Activated naive CD8-positive, alpha-beta T cell treated with anti-CD3 and anti-CD28 coated beads for 36 hours (primary cell): ENCODE data around the gene ADAR. TPM values are rescaled to one million over a fixed set of nuclear protein-coding genes. Genes with fewer than 3 reads are reported as not detected.

Experiments used
- DNase-seq: peaks from one replicate; pipeline ENCODE4 v3.0.0; 2021
- H3K27ac Mint-ChIP-seq: one replicate; pipeline ENCODE4 v1.8.0; 2022; ENCODE audit warnings: mild to moderate bottlenecking, moderate library complexity, mixed read lengths
- H3K27me3 Mint-ChIP-seq: one replicate; pipeline ENCODE4 v1.8.0; 2022; ENCODE audit warnings: mild to moderate bottlenecking, mixed read lengths
- H3K36me3 Mint-ChIP-seq: one replicate; pipeline ENCODE4 v1.8.0; 2021; ENCODE audit warnings: mild to moderate bottlenecking, mixed read lengths
- H3K4me1 Mint-ChIP-seq: one replicate; pipeline ENCODE4 v1.8.0; 2021; ENCODE audit warnings: mixed read lengths
- H3K4me3 Mint-ChIP-seq: one replicate; pipeline ENCODE4 v1.8.0; 2022; ENCODE audit warnings: mild to moderate bottlenecking, moderate library complexity, mixed read lengths
- H3K9me3 Mint-ChIP-seq: one replicate; pipeline ENCODE4 v1.8.0; 2022; ENCODE audit warnings: mixed read lengths
- total RNA-seq, 2 experiments: library from RNA; stranded (reverse); gene quantifications; one replicate each; pipeline ENCODE4 v1.2.3, GENCODE V29; 2021

Gene ADAR
- total RNA-seq, 2 experiments from 2014 or later, result 256 TPM

- H3K4me1 Mint-ChIP-seq, result peaks cover 70% of the 10 kb centered on the region
- peak overlapping the region; percentile 91 for H3K4me3 Mint-ChIP-seq
- H3K9me3 Mint-ChIP-seq, result no peaks in the 10 kb centered on the region
- H3K27me3 Mint-ChIP-seq, result no peaks in the 10 kb centered on the region
- peaks cover 41% of the 10 kb centered on the region for H3K36me3 Mint-ChIP-seq
- no peak for DNase-seq
- peak overlapping the region; percentile 97 for H3K27ac Mint-ChIP-seq
Observed at GRCh38 chr1:154607106-154607608, 829 bp downstream of the ADAR start.

- no peaks in the 10 kb centered on the region for H3K9me3 Mint-ChIP-seq
- H3K27me3 Mint-ChIP-seq, result no peaks in the 10 kb centered on the region
- no peak overlapping the region for H3K4me3 Mint-ChIP-seq
- H3K4me1 Mint-ChIP-seq, result peaks cover 68% of the 10 kb centered on the region
- H3K36me3 Mint-ChIP-seq, result peaks cover 44% of the 10 kb centered on the region
- H3K27ac Mint-ChIP-seq, result peak overlapping the region; percentile 60
- no peak for DNase-seq
Observed at GRCh38 chr1:154605534-154605933, 2.5 kb downstream of the ADAR start.

- no peaks in the 10 kb centered on the region for H3K9me3 Mint-ChIP-seq
- no peak overlapping the region for H3K4me3 Mint-ChIP-seq
- no peak for DNase-seq
- peaks cover 46% of the 10 kb centered on the region for H3K36me3 Mint-ChIP-seq
- no peaks in the 10 kb centered on the region for H3K27me3 Mint-ChIP-seq
- H3K4me1 Mint-ChIP-seq, result peaks cover 66% of the 10 kb centered on the region
- peak overlapping the region; percentile 64 for H3K27ac Mint-ChIP-seq
Observed at GRCh38 chr1:154603317-154603716, 4.7 kb downstream of the ADAR start.

- DNase-seq, result no peak
- Mint-ChIP-seq H3K27me3 (no peaks in the 10 kb centered on the region), H3K27ac (peak overlapping the region; percentile 46), H3K4me1 (peaks cover 49% of the 10 kb centered on the region), H3K36me3 (peaks cover 41% of the 10 kb centered on the region), H3K4me3 (no peak overlapping the region), H3K9me3 (no peaks in the 10 kb centered on the region)
Observed at GRCh38 chr1:154599658-154600057, 8.3 kb downstream of the ADAR start.

GRCh38 chr1:154598871-154599635, 8.9 kb downstream of the ADAR start:
- Mint-ChIP-seq H3K27me3 (no peaks in the 10 kb centered on the region), H3K4me1 (peaks cover 43% of the 10 kb centered on the region), H3K4me3 (no peak overlapping the region), H3K9me3 (no peaks in the 10 kb centered on the region), H3K36me3 (peaks cover 40% of the 10 kb centered on the region), H3K27ac (peak overlapping the region; percentile 46)
- no peak for DNase-seq

- peaks cover 31% of the 10 kb centered on the region for H3K36me3 Mint-ChIP-seq
Observed at GRCh38 chr1:154595621-154596020, 12.4 kb downstream of the ADAR start.

GRCh38 chr1:154594811-154595210, 13.2 kb downstream of the ADAR start:
- H3K27me3 Mint-ChIP-seq, result no peaks in the 10 kb centered on the region
- H3K4me1 Mint-ChIP-seq, result peaks cover 14% of the 10 kb centered on the region
- H3K4me3 Mint-ChIP-seq, result no peak overlapping the region
- no peak overlapping the region for H3K27ac Mint-ChIP-seq
- peaks cover 24% of the 10 kb centered on the region for H3K36me3 Mint-ChIP-seq
- DNase-seq, result no peak
- no peaks in the 10 kb centered on the region for H3K9me3 Mint-ChIP-seq

More at GRCh38 chr1:154595621-154596020, 12.4 kb downstream of the ADAR start:
- Mint-ChIP-seq H3K9me3 (no peaks in the 10 kb centered on the region), H3K4me3 (no peak overlapping the region), H3K27me3 (no peaks in the 10 kb centered on the region), H3K4me1 (peaks cover 18% of the 10 kb centered on the region), H3K27ac (no peak overlapping the region)
- DNase-seq, result no peak

- Mint-ChIP-seq H3K27ac (peak overlapping the region; percentile 3), H3K9me3 (no peaks in the 10 kb centered on the region), H3K36me3 (peaks cover 33% of the 10 kb centered on the region), H3K4me3 (no peak overlapping the region), H3K4me1 (peaks cover 4% of the 10 kb centered on the region), H3K27me3 (no peaks in the 10 kb centered on the region)
- no peak for DNase-seq
Observed at GRCh38 chr1:154593390-154593789, 14.6 kb downstream of the ADAR start.

GRCh38 chr1:154591206-154591605, 16.8 kb downstream of the ADAR start:
- Mint-ChIP-seq H3K4me3 (no peak overlapping the region), H3K9me3 (no peaks in the 10 kb centered on the region), H3K27me3 (no peaks in the 10 kb centered on the region), H3K4me1 (peaks cover 3% of the 10 kb centered on the region), H3K27ac (no peak overlapping the region), H3K36me3 (peaks cover 35% of the 10 kb centered on the region)
- DNase-seq, result no peak

GRCh38 chr1:154590756-154591155, 17.2 kb downstream of the ADAR start:
- Mint-ChIP-seq H3K27me3 (no peaks in the 10 kb centered on the region), H3K4me3 (no peak overlapping the region), H3K36me3 (peaks cover 36% of the 10 kb centered on the region), H3K27ac (no peak overlapping the region), H3K9me3 (no peaks in the 10 kb centered on the region), H3K4me1 (peaks cover 3% of the 10 kb centered on the region)
- DNase-seq, result no peak

GRCh38 chr1:154589780-154590179, 18.2 kb downstream of the ADAR start:
- no peaks in the 10 kb centered on the region for H3K9me3 Mint-ChIP-seq
- no peak overlapping the region for H3K4me3 Mint-ChIP-seq
- H3K36me3 Mint-ChIP-seq, result peaks cover 40% of the 10 kb centered on the region
- H3K27ac Mint-ChIP-seq, result peak overlapping the region; percentile 7
- no peaks in the 10 kb centered on the region for H3K27me3 Mint-ChIP-seq
- DNase-seq, result no peak
- H3K4me1 Mint-ChIP-seq, result peaks cover 9% of the 10 kb centered on the region

GRCh38 chr1:154586641-154587040, 21.3 kb downstream of the ADAR start:
- Mint-ChIP-seq H3K27ac (no peak overlapping the region), H3K4me1 (peaks cover 9% of the 10 kb centered on the region), H3K36me3 (peaks cover 44% of the 10 kb centered on the region), H3K27me3 (no peaks in the 10 kb centered on the region), H3K9me3 (no peaks in the 10 kb centered on the region), H3K4me3 (no peak overlapping the region)
- no peak for DNase-seq

GRCh38 chr1:154586231-154586630, 21.8 kb downstream of the ADAR start:
- Mint-ChIP-seq H3K27me3 (no peaks in the 10 kb centered on the region), H3K9me3 (no peaks in the 10 kb centered on the region), H3K4me1 (peaks cover 9% of the 10 kb centered on the region), H3K36me3 (peaks cover 44% of the 10 kb centered on the region), H3K4me3 (no peak overlapping the region), H3K27ac (no peak overlapping the region)
- no peak for DNase-seq

- peaks cover 43% of the 10 kb centered on the region for H3K36me3 Mint-ChIP-seq
- no peaks in the 10 kb centered on the region for H3K27me3 Mint-ChIP-seq
- no peak overlapping the region for H3K4me3 Mint-ChIP-seq
- peaks cover 6% of the 10 kb centered on the region for H3K4me1 Mint-ChIP-seq
- peak overlapping the region; percentile 63 for H3K27ac Mint-ChIP-seq
- H3K9me3 Mint-ChIP-seq, result no peaks in the 10 kb centered on the region
- no peak for DNase-seq
Observed at GRCh38 chr1:154584267-154584994, 23.6 kb downstream of the ADAR start.

- Mint-ChIP-seq H3K27me3 (no peaks in the 10 kb centered on the region), H3K4me3 (no peak overlapping the region), H3K36me3 (peaks cover 39% of the 10 kb centered on the region), H3K4me1 (peaks cover 6% of the 10 kb centered on the region), H3K9me3 (no peaks in the 10 kb centered on the region), H3K27ac (no peak overlapping the region)
- DNase-seq, result no peak
Observed at GRCh38 chr1:154583773-154584172, 24.2 kb downstream of the ADAR start.
